ENCODE measurements around the gene SLC4A7. TPM values are rescaled to one million over a fixed set of nuclear protein-coding genes. Genes with fewer than 3 reads are reported as not detected.

SLC4A7 gene
- total and polyA plus RNA-seq, 4 donors: 5.4 to 62.8 (median 37.5) TPM

GRCh38 chr3:27501759-27502158 lies 17.6 kb upstream of the SLC4A7 start:
- ATAC-seq (ENCODE audit: low FRiP score) (no peak), DNase-seq (no peak)
- Histone ChIP-seq H3K27me3 (ENCODE audit: control insufficient read depth in 1 of 2, insufficient read depth in 2 of 2, low read length in 1 of 2) (no peaks in the 10 kb centered on the region), H3K9me3 (ENCODE audit: control insufficient read depth, low read length) (no peaks in the 10 kb centered on the region), H3K36me3 (ENCODE audit: control insufficient read depth in 1 of 2, insufficient read depth in 2 of 2, low read length in 1 of 2) (no peaks in the 10 kb centered on the region), H3K4me3 (ENCODE audit: low read length in 2 of 2) (no peak overlapping the region), H3K27ac (ENCODE audit: low read depth in 1 of 2, low read length in 2 of 2) (no peak overlapping the region), H3K4me1 (ENCODE audit: control insufficient read depth in 1 of 2, insufficient read depth in 2 of 2, low read length in 2 of 2) (peaks cover 0 to 3% of the 10 kb centered on the region in 2 donors)
- 96 to 99% methylated on average over 3 of the region's 3 CpGs for WGBS, 2 donors
- intact Hi-C loops (cut with DNase I): loop anchor here in 1 of 2 donors (10.0 kb wide), 1 partner anchor 133 kb away; no protein-coding TSS in a partner anchor

GRCh38 chr3:27500986-27501385 lies 16.8 kb upstream of the SLC4A7 start:
- no peak for ATAC-seq (ENCODE audit: low FRiP score)
- no peak for DNase-seq
- peaks cover 0 to 3% of the 10 kb centered on the region in 2 donors for H3K4me1 ChIP-seq (ENCODE audit: control insufficient read depth in 1 of 2, insufficient read depth in 2 of 2, low read length in 2 of 2)
- no peak overlapping the region for H3K4me3 ChIP-seq (ENCODE audit: low read length in 2 of 2)
- H3K27me3 ChIP-seq (ENCODE audit: control insufficient read depth in 1 of 2, insufficient read depth in 2 of 2, low read length in 1 of 2): no peaks in the 10 kb centered on the region
- intact Hi-C loops (cut with DNase I): loop anchor here in 1 of 2 donors (10.0 kb wide), 1 partner anchor 134 kb away; no protein-coding TSS in a partner anchor
- H3K27ac ChIP-seq (ENCODE audit: low read depth in 1 of 2, low read length in 2 of 2): peak overlapping the region in 1 of 2 donors; percentile 49
- H3K36me3 ChIP-seq (ENCODE audit: control insufficient read depth in 1 of 2, insufficient read depth in 2 of 2, low read length in 1 of 2): no peaks in the 10 kb centered on the region
- H3K9me3 ChIP-seq (ENCODE audit: control insufficient read depth, low read length): no peaks in the 10 kb centered on the region

DNA sequence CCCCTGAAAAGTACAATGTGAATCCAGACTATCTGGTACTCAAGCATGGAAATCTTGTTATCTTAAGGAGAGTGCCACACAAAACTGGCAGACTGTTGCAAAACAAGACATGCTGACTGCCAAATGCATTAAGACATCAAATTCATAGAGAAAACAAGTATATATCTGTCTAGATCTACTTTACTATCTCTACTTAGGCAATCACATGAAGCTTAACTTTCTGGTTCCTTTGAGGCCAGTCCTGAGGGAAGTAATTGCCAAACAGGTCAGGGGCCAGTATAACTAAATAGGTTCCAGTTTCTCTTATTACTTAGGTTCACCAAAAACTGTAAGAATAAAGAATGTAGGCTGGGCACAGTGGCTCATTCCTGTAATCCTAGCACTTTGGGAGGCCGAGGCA lies 15.9 kb upstream of the SLC4A7 start:
- intact Hi-C loops (cut with DNase I): loop anchor here in 1 of 2 donors (10.0 kb wide), 1 partner anchor 135 kb away; no protein-coding TSS in a partner anchor

DNA sequence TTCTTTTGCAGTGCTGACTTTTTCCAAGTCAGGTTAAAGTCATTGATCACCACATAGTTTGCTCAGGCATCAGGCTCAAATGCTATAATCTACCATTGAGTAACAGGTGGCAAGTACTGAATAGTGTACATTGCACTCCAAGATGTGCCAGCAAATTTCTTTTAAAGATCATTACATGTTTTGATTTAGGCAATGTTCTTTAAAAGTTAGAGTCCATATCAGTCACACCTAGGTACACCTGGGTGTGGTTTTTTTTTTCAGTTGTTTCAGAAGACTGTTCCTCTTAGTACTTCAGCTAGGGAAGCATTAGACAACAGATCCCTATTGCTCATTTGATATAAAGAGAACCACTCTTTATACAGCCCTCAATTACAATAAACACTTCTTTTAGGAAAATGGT lies 10.6 kb upstream of the SLC4A7 start:
- no peak overlapping the region for H3K4me3 ChIP-seq (ENCODE audit: low read length in 2 of 2)
- H3K9me3 ChIP-seq (ENCODE audit: control insufficient read depth, low read length): no peaks in the 10 kb centered on the region
- ATAC-seq (ENCODE audit: low FRiP score) (no peak), DNase-seq (no peak)
- H3K36me3 ChIP-seq (ENCODE audit: control insufficient read depth in 1 of 2, insufficient read depth in 2 of 2, low read length in 1 of 2): no peaks in the 10 kb centered on the region
- H3K27me3 ChIP-seq (ENCODE audit: control insufficient read depth in 1 of 2, insufficient read depth in 2 of 2, low read length in 1 of 2): no peaks in the 10 kb centered on the region
- no peaks in the 10 kb centered on the region for H3K4me1 ChIP-seq (ENCODE audit: control insufficient read depth in 1 of 2, insufficient read depth in 2 of 2, low read length in 2 of 2)
- intact Hi-C loops (cut with DNase I): no loop called here
- H3K27ac ChIP-seq (ENCODE audit: low read depth in 1 of 2, low read length in 2 of 2): no peak overlapping the region

More for the DNA sequence above, 15.9 kb upstream of the SLC4A7 start:
- ATAC-seq (ENCODE audit: low FRiP score): no peak
- Histone ChIP-seq H3K36me3 (ENCODE audit: control insufficient read depth in 1 of 2, insufficient read depth in 2 of 2, low read length in 1 of 2) (no peaks in the 10 kb centered on the region), H3K27ac (ENCODE audit: low read depth in 1 of 2, low read length in 2 of 2) (no peak overlapping the region), H3K4me3 (ENCODE audit: low read length in 2 of 2) (no peak overlapping the region), H3K4me1 (ENCODE audit: control insufficient read depth in 1 of 2, insufficient read depth in 2 of 2, low read length in 2 of 2) (peaks cover 0 to 3% of the 10 kb centered on the region in 2 donors), H3K9me3 (ENCODE audit: control insufficient read depth, low read length) (no peaks in the 10 kb centered on the region), H3K27me3 (ENCODE audit: control insufficient read depth in 1 of 2, insufficient read depth in 2 of 2, low read length in 1 of 2) (no peaks in the 10 kb centered on the region)
- WGBS, 2 donors: 89 to 92% methylated on average over 1 of the region's 1 CpG
- no peak for DNase-seq

- Histone ChIP-seq H3K4me1 (ENCODE audit: control insufficient read depth in 1 of 2, insufficient read depth in 2 of 2, low read length in 2 of 2) (no peaks in the 10 kb centered on the region), H3K9me3 (ENCODE audit: control insufficient read depth, low read length) (no peaks in the 10 kb centered on the region), H3K27ac (ENCODE audit: low read depth in 1 of 2, low read length in 2 of 2) (no peak overlapping the region), H3K4me3 (ENCODE audit: low read length in 2 of 2) (no peak overlapping the region), H3K27me3 (ENCODE audit: control insufficient read depth in 1 of 2, insufficient read depth in 2 of 2, low read length in 1 of 2) (no peaks in the 10 kb centered on the region), H3K36me3 (ENCODE audit: control insufficient read depth in 1 of 2, insufficient read depth in 2 of 2, low read length in 1 of 2) (no peaks in the 10 kb centered on the region)
- DNase-seq (no peak), ATAC-seq (ENCODE audit: low FRiP score) (no peak)
- intact Hi-C loops (cut with DNase I): loop anchor here in 1 of 2 donors (10.0 kb wide), 1 partner anchor 46 kb away; no protein-coding TSS in a partner anchor
- WGBS, 2 donors: 92 to 98% methylated on average over 2 of the region's 2 CpGs
These were observed 4.6 kb upstream of the SLC4A7 start for GRCh38 chr3:27488821-27489220.

- no peaks in the 10 kb centered on the region for H3K36me3 ChIP-seq (ENCODE audit: control insufficient read depth in 1 of 2, insufficient read depth in 2 of 2, low read length in 1 of 2)
- ATAC-seq (ENCODE audit: low FRiP score) (no peak), DNase-seq (no peak)
- H3K9me3 ChIP-seq (ENCODE audit: control insufficient read depth, low read length): no peaks in the 10 kb centered on the region
- no peaks in the 10 kb centered on the region for H3K27me3 ChIP-seq (ENCODE audit: control insufficient read depth in 1 of 2, insufficient read depth in 2 of 2, low read length in 1 of 2)
- 25 to 35% methylated on average over 1 of the region's 1 CpG for WGBS, 2 donors
- intact Hi-C loops (cut with DNase I): loop anchor here in 1 of 2 donors (10.0 kb wide), 1 partner anchor 47 kb away; no protein-coding TSS in a partner anchor
- no peaks in the 10 kb centered on the region for H3K4me1 ChIP-seq (ENCODE audit: control insufficient read depth in 1 of 2, insufficient read depth in 2 of 2, low read length in 2 of 2)
- H3K27ac ChIP-seq (ENCODE audit: low read depth in 1 of 2, low read length in 2 of 2): no peak overlapping the region
- H3K4me3 ChIP-seq (ENCODE audit: low read length in 2 of 2): no peak overlapping the region
These were observed 3.2 kb upstream of the SLC4A7 start for GRCh38 chr3:27487383-27487782.

DNA sequence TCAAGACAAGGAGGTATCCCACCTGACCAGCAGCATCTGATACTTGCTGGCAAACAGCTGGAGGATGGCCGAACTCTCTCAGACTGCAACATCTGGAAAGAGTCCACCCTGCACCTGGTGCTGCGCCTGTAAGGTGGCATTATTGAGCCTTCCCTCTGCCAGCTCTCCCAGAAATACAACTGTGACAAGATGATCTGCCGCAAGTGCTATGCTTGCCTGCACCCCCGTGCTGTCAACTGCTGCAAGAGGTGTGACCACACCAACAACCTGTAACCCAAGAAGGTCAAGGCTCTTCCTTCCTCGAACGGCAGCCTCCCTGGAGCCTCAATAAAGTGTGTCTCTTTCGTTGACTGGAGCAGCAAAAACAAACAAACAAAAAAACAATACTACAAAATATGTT lies 2.2 kb upstream of the SLC4A7 start:
- no peaks in the 10 kb centered on the region for H3K36me3 ChIP-seq (ENCODE audit: control insufficient read depth in 1 of 2, insufficient read depth in 2 of 2, low read length in 1 of 2)
- H3K4me3 ChIP-seq (ENCODE audit: low read length in 2 of 2): no peak overlapping the region
- H3K27ac ChIP-seq (ENCODE audit: low read depth in 1 of 2, low read length in 2 of 2): no peak overlapping the region
- 95 to 96% methylated on average over 7 of the region's 7 CpGs for WGBS, 2 donors
- H3K4me1 ChIP-seq (ENCODE audit: control insufficient read depth in 1 of 2, insufficient read depth in 2 of 2, low read length in 2 of 2): no peaks in the 10 kb centered on the region
- intact Hi-C loops (cut with DNase I): loop anchor here in 1 of 2 donors (10.0 kb wide), 1 partner anchor 48 kb away; no protein-coding TSS in a partner anchor
- no peak for DNase-seq
- no peaks in the 10 kb centered on the region for H3K9me3 ChIP-seq (ENCODE audit: control insufficient read depth, low read length)
- no peaks in the 10 kb centered on the region for H3K27me3 ChIP-seq (ENCODE audit: control insufficient read depth in 1 of 2, insufficient read depth in 2 of 2, low read length in 1 of 2)
- ATAC-seq (ENCODE audit: low FRiP score): no peak

GRCh38 chr3:27485866-27486265 lies 1.7 kb upstream of the SLC4A7 start:
- ATAC-seq (ENCODE audit: low FRiP score) (no peak), DNase-seq (no peak)
- intact Hi-C loops (cut with DNase I): loop anchor here in 1 of 2 donors (10.0 kb wide), 1 partner anchor 49 kb away; no protein-coding TSS in a partner anchor
- H3K4me1 ChIP-seq (ENCODE audit: control insufficient read depth in 1 of 2, insufficient read depth in 2 of 2, low read length in 2 of 2): no peaks in the 10 kb centered on the region
- H3K27me3 ChIP-seq (ENCODE audit: control insufficient read depth in 1 of 2, insufficient read depth in 2 of 2, low read length in 1 of 2): no peaks in the 10 kb centered on the region
- no peak overlapping the region for H3K27ac ChIP-seq (ENCODE audit: low read depth in 1 of 2, low read length in 2 of 2)
- H3K36me3 ChIP-seq (ENCODE audit: control insufficient read depth in 1 of 2, insufficient read depth in 2 of 2, low read length in 1 of 2): no peaks in the 10 kb centered on the region
- H3K9me3 ChIP-seq (ENCODE audit: control insufficient read depth, low read length): no peaks in the 10 kb centered on the region
- H3K4me3 ChIP-seq (ENCODE audit: low read length in 2 of 2): no peak overlapping the region
- WGBS, 2 donors: 75 to 89% methylated on average over 5 of the region's 5 CpGs

Data from aorta (tissue), 5 donors.